HepG2 (cell line): ENCODE measurements around the gene GPR15.

Source experiments
- BATF2 ChIP-seq: sonication (generic); formaldehyde crosslinking; IDR thresholded peaks from 2 replicates; pipeline ENCODE4 v1.8.0; 2022; ENCODE audit warnings: mild to moderate bottlenecking, missing genetic modification reagents, moderate library complexity
- CTCF ChIP-seq: sonication (generic); formaldehyde crosslinking; IDR thresholded peaks from 2 replicates; pipeline ENCODE4 v1.5.0; 2020; ENCODE audit warnings: mild to moderate bottlenecking, missing genetic modification reagents, moderate library complexity
- NFATC3 ChIP-seq: sonication (generic); formaldehyde crosslinking; IDR thresholded peaks from 2 replicates; pipeline ENCODE4 v1.5.1; 2020; ENCODE audit warnings: mild to moderate bottlenecking, missing genetic modification reagents
- NR2C2 ChIP-seq: sonication (generic); formaldehyde crosslinking; IDR thresholded peaks from 2 replicates; pipeline ENCODE4 v1.4.0; 2020; ENCODE audit warnings: missing genetic modification reagents, mild to moderate bottlenecking, moderate library complexity, borderline replicate concordance
- POLR2AphosphoS5 ChIP-seq: IDR thresholded peaks from 2 replicates; pipeline ENCODE4 v1.6.1; 2012; ENCODE audit warnings: low read depth, low read length
- STAT6 ChIP-seq: sonication (generic); formaldehyde crosslinking; IDR thresholded peaks from 2 replicates; pipeline ENCODE4 v1.4.0; 2020; ENCODE audit warnings: missing genetic modification reagents, mild to moderate bottlenecking, borderline replicate concordance
- ZBTB7A ChIP-seq: sonication (generic); formaldehyde crosslinking; IDR thresholded peaks from 2 replicates; pipeline ENCODE4 v1.8.0; 2022; ENCODE audit warnings: mild to moderate bottlenecking, missing genetic modification reagents

GRCh38 chr3:98561727-98562521 is 30.1 kb downstream of the GPR15 start:
- TF ChIP-seq POLR2AphosphoS5 (no peak), NFATC3 (CRISPR knock-in tag) (no peak), NR2C2 (CRISPR knock-in tag) (no peak), CTCF (CRISPR knock-in tag) (no peak), STAT6 (CRISPR knock-in tag) (no peak), BATF2 (no peak), ZBTB7A (CRISPR knock-in tag) (no peak)
